Measurements from ENCODE around the gene SUPT6H.
"Not testable (repeated sequence)": the region's sequence is repeated elsewhere in the genome, so short reads cannot be mapped to it uniquely, and the experiment has no call there.

SUPT6H gene

GRCh38 chr17:28646039-28646754 is 15.8 kb upstream of the SUPT6H start:
- no peak for DNase-seq (ENCODE audit: low read depth in 2 of 2)

- DNase-seq (ENCODE audit: low read depth in 2 of 2), result no peak
Observed at GRCh38 chr17:28648698-28649097, 13.3 kb upstream of the SUPT6H start.

GRCh38 chr17:28655160-28655559 is 6.8 kb upstream of the SUPT6H start:
- no peak for DNase-seq (ENCODE audit: low read depth in 2 of 2)

DNA sequence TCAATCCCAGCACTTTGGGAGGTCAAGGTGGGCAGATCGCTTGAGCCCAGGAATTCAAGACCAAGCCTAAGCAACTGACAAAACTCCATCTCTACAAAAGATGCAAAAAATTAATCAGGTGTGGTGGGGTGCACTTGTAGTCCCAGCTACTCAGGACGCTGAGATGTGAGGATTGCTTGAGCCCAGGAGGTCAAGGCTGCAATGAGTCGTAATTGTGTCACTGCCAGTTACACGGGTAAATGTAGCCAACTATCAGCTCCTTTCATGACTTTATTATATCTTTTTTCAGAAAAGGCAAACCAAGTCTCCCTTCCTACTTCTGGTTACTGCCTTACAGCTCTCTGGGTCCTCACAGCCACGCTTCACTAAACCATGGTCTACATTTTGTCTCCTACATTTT is 4.2 kb upstream of the SUPT6H start:
- DNase-seq (ENCODE audit: low read depth in 2 of 2), result no peak

DNA sequence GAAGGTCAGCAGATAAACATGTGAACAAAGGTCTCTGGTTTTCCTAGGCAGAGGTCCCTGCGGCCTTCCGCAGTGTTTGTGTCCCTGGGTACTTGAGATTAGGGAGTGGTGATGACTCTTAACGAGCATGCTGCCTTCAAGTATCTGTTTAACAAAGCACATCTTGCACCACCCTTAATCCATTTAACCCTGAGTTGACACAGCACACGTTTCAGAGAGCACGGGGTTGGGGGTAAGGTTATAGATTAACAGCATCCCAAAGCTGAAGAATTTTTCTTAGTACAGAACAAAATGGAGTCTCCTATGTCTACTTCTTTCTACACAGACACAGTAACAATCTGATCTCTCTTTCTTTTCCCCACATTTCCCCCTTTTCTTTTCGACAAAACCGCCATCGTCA is 3.7 kb upstream of the SUPT6H start:
- DNase-seq (ENCODE audit: low read depth in 2 of 2), result not testable (repeated sequence)

GRCh38 chr17:28658766-28659496 is 3.1 kb upstream of the SUPT6H start:
- DNase-seq (ENCODE audit: low read depth in 2 of 2), result not testable (repeated sequence)

- DNase-seq (ENCODE audit: low read depth in 2 of 2), result not testable (repeated sequence)
Observed at GRCh38 chr17:28659497-28659881, 2.5 kb upstream of the SUPT6H start.

DNA sequence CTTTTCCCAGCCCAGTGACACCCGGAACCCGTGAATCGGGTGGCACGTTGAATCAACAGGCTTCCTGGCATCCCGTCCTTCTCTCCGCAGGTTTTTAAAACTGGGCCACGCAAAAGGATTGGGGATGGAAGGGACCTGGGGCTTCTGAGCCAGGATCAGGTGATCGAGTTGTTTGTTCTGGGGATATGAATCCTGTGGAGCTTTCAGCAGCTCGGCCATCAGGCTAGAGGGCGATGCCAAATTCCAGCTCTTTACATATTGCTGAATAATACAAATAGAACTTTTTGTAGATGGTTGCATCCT is 473 bp downstream of the SUPT6H start:
- DNase-seq (ENCODE audit: low read depth in 2 of 2), result no peak

DNA sequence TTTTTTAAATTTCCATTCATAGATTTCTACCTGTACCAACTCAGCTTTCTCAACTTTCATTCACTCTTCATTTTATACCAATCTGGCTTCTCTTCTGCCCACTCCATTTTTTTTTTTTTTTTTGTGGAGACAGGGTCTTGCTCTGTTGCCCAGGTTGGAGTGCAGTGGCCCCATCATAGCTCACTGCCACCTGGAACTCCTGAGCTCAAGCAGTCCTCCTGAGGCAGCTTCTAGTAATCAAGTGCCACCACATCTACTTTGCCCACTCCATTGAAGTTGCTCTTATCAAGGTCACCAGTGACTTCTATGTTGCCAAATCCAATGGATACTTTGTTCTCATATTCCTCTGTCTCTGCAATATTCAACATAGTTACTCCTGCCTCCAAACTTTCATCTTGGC is 1.7 kb downstream of the SUPT6H start:
- no peak for DNase-seq (ENCODE audit: low read depth in 2 of 2)

- DNase-seq (ENCODE audit: low read depth in 2 of 2), result no peak
Observed at GRCh38 chr17:28665994-28666393, 4.0 kb downstream of the SUPT6H start.

GRCh38 chr17:28667870-28668269 is 5.9 kb downstream of the SUPT6H start:
- DNase-seq (ENCODE audit: low read depth in 2 of 2), result no peak

- DNase-seq (ENCODE audit: low read depth in 2 of 2), result no peak
Observed at GRCh38 chr17:28669918-28670317, 7.9 kb downstream of the SUPT6H start.

GRCh38 chr17:28675490-28675889 is 13.5 kb downstream of the SUPT6H start:
- no peak for DNase-seq (ENCODE audit: low read depth in 2 of 2)

- DNase-seq (ENCODE audit: low read depth in 2 of 2), result no peak
Observed at GRCh38 chr17:28675980-28676379, 14.0 kb downstream of the SUPT6H start.

DNA sequence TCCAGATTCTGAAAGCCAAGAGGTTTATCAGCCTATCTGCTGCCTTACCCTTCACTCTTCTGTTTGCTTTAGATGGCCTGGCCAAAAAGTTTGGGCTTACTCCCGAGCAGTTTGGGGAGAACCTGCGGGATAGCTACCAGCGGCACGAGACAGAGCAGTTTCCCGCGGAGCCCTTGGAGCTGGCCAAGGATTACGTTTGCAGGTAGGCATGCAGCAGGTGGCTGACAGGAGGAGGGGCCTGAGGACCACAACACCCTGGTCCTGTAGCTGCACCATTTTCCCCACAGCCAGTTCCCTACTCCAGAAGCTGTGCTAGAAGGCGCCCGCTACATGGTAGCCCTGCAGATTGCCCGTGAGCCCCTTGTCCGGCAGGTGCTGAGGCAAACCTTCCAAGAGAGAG is 20.6 kb downstream of the SUPT6H start:
- no peak for DNase-seq (ENCODE audit: low read depth in 2 of 2)

DNA sequence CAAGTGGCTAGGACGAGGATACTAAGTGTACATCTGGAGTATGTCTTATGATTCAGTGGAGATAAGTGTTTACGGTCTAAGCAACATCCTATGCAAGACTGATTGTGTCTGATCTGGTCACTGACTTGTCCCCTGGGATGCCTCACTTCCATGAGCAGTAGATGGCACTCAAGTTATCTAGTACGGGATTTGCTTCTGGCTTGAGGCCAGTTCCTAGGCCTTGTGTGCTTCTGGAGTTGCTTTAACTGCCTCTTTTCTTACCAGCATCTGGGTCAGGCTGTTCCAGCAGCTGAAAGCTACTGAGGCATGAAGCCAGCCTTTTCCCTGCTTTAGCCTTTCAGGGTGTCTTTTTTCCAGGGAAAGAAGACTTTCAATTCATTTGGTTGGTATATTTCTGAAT is 23.0 kb downstream of the SUPT6H start:
- no peak for DNase-seq (ENCODE audit: low read depth in 2 of 2)

GRCh38 chr17:28685366-28685765 is 23.4 kb downstream of the SUPT6H start:
- DNase-seq (ENCODE audit: low read depth in 2 of 2), result no peak

DNA sequence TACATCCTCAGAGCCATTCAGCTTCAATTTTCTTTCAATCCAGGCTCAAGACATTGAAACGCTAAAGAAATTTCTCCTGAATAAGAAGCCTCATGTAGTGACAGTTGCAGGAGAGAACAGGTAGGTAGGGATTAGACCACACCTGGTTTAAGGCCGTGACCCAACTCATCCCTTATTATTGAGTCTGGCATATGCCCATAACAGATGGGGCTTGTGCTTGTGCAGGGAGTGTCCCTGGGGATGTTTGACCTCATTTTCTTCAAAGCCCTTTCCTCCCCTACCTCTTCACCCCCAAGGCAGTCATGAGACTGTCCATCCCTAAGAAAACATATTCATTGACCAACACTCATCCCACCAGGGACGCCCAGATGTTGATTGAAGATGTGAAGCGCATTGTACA is 24.3 kb downstream of the SUPT6H start:
- DNase-seq (ENCODE audit: low read depth in 2 of 2), result no peak

- DNase-seq (ENCODE audit: low read depth in 2 of 2), result no peak
Observed at GRCh38 chr17:28688481-28688880, 26.5 kb downstream of the SUPT6H start.

DNA sequence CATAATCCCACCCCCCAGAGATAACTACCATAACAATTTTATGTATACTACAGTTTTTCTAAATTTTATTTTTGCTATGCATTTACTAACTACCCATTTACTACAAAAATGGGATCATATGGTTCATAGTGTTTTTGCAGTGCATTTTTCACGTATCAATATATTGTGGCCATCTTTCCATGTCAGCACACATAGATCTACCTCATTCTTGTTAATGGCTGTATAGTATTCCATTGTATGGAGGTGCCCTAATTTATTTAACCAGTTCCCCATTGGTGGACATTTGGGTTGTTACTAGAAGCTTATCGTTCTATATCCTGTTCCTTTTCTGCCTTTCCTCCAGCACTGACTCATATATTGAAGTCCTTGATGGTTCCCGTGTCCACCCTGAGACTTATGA is 27.0 kb downstream of the SUPT6H start:
- DNase-seq (ENCODE audit: low read depth in 2 of 2), result no peak

DNA sequence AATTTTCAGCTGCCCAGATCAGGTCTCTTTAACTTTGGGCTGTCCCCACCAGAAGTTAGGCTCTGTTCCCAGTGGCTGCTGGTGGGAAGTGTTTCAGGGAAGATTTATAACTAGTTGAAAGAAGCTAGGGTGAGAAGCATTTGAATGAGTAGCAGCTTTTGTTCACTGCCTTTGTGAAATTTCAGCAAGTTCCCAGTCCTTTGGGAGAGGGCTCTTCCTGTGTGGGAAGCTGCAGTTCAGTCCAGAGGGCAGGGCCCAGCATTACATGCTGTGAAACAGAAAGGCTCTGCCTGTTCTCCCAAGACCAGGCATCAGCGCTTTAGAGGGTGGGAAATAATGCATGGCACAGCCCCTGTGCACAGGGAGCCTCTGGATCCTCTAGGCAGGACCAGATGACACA is 31.9 kb downstream of the SUPT6H start:
- DNase-seq (ENCODE audit: low read depth in 2 of 2), result no peak

DNA sequence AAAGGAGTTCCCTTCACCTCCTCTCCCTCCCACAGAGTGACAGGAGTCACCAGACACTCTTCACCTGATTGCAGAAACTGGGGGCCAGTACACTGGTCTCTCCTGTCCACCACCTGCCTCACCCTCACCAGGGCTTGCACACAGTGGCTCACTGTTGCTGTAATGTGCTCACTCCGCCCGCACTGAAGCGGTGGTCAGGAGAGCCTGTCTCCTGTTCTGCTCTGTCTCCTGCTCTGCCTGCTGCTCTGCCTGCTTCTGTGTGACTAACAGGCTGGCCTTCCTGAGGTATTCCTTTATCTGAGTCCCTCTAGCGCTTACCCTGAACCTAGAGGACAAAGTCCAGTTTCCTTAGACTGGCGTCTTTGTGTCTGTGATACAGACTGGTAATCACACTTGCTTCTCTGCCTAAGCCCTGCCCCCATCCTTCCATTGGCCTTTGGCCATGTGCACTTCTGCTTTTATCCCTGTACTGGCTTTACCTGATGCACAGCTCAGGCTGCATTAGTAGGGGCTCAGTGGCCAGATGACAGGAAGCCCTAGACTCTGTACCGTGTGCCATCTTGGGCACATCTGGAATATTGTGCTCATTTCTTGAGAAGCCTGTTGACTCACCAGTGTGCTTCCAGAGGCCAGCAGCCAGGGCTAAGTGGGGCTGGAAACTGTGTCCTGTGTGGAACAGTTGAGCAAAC is 36.4 kb downstream of the SUPT6H start:
- no peak for DNase-seq (ENCODE audit: low read depth in 2 of 2)

DNA sequence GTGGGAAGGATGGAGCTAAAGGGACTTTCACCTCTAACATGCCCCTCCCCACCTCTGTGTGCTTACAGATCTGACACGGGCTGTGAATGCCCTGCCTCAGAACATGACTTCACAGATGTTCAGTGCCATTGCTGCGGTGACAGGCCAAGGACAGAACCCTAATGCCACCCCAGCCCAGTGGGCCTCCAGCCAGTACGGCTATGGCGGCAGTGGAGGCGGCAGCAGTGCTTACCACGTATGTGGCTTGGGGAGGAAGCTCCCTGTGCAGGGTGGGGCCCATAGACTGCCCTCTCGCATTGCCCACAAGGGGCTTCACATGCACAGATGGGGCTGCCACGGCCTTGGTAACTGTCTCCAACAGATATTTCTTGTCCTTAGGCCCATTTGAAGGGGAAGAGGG is 38.3 kb downstream of the SUPT6H start:
- DNase-seq (ENCODE audit: low read depth in 2 of 2), result no peak

Measured in stimulated activated CD8-positive, alpha-beta memory T cell treated with anti-CD3 and anti-CD28 coated beads, Interleukin-7, amount 100 ng/mL, for 4 hours (primary cell).